ENCODE results near the gene DHRS11. TPM values are rescaled to one million over a fixed set of nuclear protein-coding genes. Genes with fewer than 3 reads are reported as not detected.

Gene DHRS11
- total RNA-seq, 4 donors from 2014 or later = 93.1 to 307 (median 214) TPM

- no peaks in the 10 kb centered on the region for H3K9me3 ChIP-seq
- no peak overlapping the region for H3K27ac ChIP-seq
- DNase-seq = no peak
- TF ChIP-seq, protein P1, sequence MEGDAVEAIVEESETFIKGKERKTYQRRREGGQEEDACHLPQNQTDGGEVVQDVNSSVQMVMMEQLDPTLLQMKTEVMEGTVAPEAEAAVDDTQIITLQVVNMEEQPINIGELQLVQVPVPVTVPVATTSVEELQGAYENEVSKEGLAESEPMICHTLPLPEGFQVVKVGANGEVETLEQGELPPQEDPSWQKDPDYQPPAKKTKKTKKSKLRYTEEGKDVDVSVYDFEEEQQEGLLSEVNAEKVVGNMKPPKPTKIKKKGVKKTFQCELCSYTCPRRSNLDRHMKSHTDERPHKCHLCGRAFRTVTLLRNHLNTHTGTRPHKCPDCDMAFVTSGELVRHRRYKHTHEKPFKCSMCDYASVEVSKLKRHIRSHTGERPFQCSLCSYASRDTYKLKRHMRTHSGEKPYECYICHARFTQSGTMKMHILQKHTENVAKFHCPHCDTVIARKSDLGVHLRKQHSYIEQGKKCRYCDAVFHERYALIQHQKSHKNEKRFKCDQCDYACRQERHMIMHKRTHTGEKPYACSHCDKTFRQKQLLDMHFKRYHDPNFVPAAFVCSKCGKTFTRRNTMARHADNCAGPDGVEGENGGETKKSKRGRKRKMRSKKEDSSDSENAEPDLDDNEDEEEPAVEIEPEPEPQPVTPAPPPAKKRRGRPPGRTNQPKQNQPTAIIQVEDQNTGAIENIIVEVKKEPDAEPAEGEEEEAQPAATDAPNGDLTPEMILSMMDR (IDR thresholded peaks at IDR 0.05) = no peak
- TF ChIP-seq POLR2AphosphoS5 (IDR thresholded peaks at IDR 0.05) (no peak), EP300 (IDR thresholded peaks at IDR 0.05; ENCODE audit: low read depth) (no peak), POLR2A (IDR thresholded peaks at IDR 0.05) (no peak)
- intact Hi-C loops (cut with DNase I; ENCODE audit: low total_unique reads) (no loop called here), in situ Hi-C loops (cut with MboI; ENCODE audit: low pct_ligation_motif_present in 1 of 4, low pct_unique_long_range_greater_than_20kb in 1 of 4, low sequenced_read_pairs in 3 of 4) (no loop called here)
- 95 to 100% methylated on average over 4 of the region's 4 CpGs for WGBS, 2 donors (ENCODE audit: low coverage in 1 of 2)
- peaks cover 0 to 88% (median 34%) of the 10 kb centered on the region in 4 donors for H3K36me3 ChIP-seq
- no peak overlapping the region for H3K4me3 ChIP-seq
- no peaks in the 10 kb centered on the region for H3K27me3 ChIP-seq
- H3K4me1 ChIP-seq = no peaks in the 10 kb centered on the region
Measured at GRCh38 chr17:36566081-36566480, 25.6 kb upstream of the DHRS11 start.

- no peak overlapping the region for H3K27ac ChIP-seq
- intact Hi-C loops (cut with DNase I; ENCODE audit: low total_unique reads) (no loop called here), in situ Hi-C loops (cut with MboI; ENCODE audit: low pct_ligation_motif_present in 1 of 4, low pct_unique_long_range_greater_than_20kb in 1 of 4, low sequenced_read_pairs in 3 of 4) (no loop called here)
- no peak overlapping the region for H3K4me3 ChIP-seq
- TF ChIP-seq POLR2A (IDR thresholded peaks at IDR 0.05) (no peak), POLR2AphosphoS5 (IDR thresholded peaks at IDR 0.05) (no peak), EP300 (IDR thresholded peaks at IDR 0.05; ENCODE audit: low read depth) (no peak)
- TF ChIP-seq, protein P1 (IDR thresholded peaks at IDR 0.05) = no peak
- H3K9me3 ChIP-seq = no peaks in the 10 kb centered on the region
- peaks cover 0 to 67% (median 23%) of the 10 kb centered on the region in 4 donors for H3K36me3 ChIP-seq
- DNase-seq = no peak
- no peaks in the 10 kb centered on the region for H3K4me1 ChIP-seq
- no peaks in the 10 kb centered on the region for H3K27me3 ChIP-seq
- WGBS, 2 donors (ENCODE audit: low coverage in 1 of 2) = 97% methylated on average over 12 of the region's 12 CpGs; no CpG with 5 or more reads in 1 of the 2 donors
Measured at GRCh38 chr17:36575028-36575427, 16.7 kb upstream of the DHRS11 start.

- no peaks in the 10 kb centered on the region for H3K4me1 ChIP-seq
- 69 to 71% methylated on average over 2 of the region's 2 CpGs for WGBS, 2 donors (ENCODE audit: low coverage in 1 of 2)
- TF ChIP-seq POLR2A (IDR thresholded peaks at IDR 0.05) (no peak), POLR2AphosphoS5 (IDR thresholded peaks at IDR 0.05) (no peak), EP300 (IDR thresholded peaks at IDR 0.05; ENCODE audit: low read depth) (no peak)
- TF ChIP-seq, protein P1 (IDR thresholded peaks at IDR 0.05) = no peak
- H3K27me3 ChIP-seq = no peaks in the 10 kb centered on the region
- in situ Hi-C loops (cut with MboI; ENCODE audit: low pct_ligation_motif_present in 1 of 4, low pct_unique_long_range_greater_than_20kb in 1 of 4, low sequenced_read_pairs in 3 of 4) (no loop called here), intact Hi-C loops (cut with DNase I; ENCODE audit: low total_unique reads) (no loop called here)
- DNase-seq = no peak
- no peak overlapping the region for H3K27ac ChIP-seq
- H3K9me3 ChIP-seq = no peaks in the 10 kb centered on the region
- peaks cover 0 to 66% (median 24%) of the 10 kb centered on the region in 4 donors for H3K36me3 ChIP-seq
- H3K4me3 ChIP-seq = no peak overlapping the region
Measured at GRCh38 chr17:36576793-36577192, 14.9 kb upstream of the DHRS11 start.

DNA sequence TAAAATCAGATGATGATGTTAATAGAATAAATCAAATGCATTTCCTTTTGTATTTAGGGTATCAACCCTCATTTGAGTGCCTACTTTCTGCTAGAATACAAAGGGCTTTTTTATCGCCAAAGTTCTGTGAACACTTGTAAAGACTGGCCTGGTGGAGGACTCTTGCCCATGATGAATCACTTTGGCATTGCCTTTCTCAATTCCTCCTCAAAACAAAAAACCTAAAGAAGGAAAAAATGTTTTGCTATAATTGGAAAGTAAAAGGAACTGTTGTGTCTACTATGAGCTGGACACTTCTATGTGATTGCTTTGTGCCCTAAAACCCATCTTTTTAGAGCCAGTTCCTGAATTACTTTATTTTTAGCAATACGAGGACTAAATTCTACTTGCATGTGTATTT is 13.0 kb upstream of the DHRS11 start:
- in situ Hi-C loops (cut with MboI; ENCODE audit: low pct_ligation_motif_present in 1 of 4, low pct_unique_long_range_greater_than_20kb in 1 of 4, low sequenced_read_pairs in 3 of 4) = no loop called here
- H3K9me3 ChIP-seq = no peaks in the 10 kb centered on the region
- intact Hi-C loops (cut with DNase I; ENCODE audit: low total_unique reads) = no loop called here
- no peak overlapping the region for H3K27ac ChIP-seq
- no peaks in the 10 kb centered on the region for H3K27me3 ChIP-seq
- WGBS, 2 donors (ENCODE audit: low coverage in 1 of 2) = 96 to 100% methylated on average over 1 to 2 of the region's 2 CpGs
- H3K4me1 ChIP-seq = no peaks in the 10 kb centered on the region
- TF ChIP-seq POLR2AphosphoS5 (IDR thresholded peaks at IDR 0.05) = no peak
- TF ChIP-seq POLR2A (IDR thresholded peaks at IDR 0.05) = no peak
- TF ChIP-seq EP300 (IDR thresholded peaks at IDR 0.05; ENCODE audit: low read depth) = no peak
- TF ChIP-seq, protein P1 (IDR thresholded peaks at IDR 0.05) = no peak
- H3K36me3 ChIP-seq = peaks cover 0 to 70% (median 32%) of the 10 kb centered on the region in 4 donors
- no peak overlapping the region for H3K4me3 ChIP-seq
- no peak for DNase-seq
